ENCODE data around the gene RLF.

GRCh38 chr1:40141878-40142535 lies 19.2 kb upstream of the RLF start:
- TF ChIP-seq CTCF (IDR thresholded peaks at IDR 0.05) (no peak), POLR2A (IDR thresholded peaks at IDR 0.05) (no peak), POLR2AphosphoS5 (IDR thresholded peaks at IDR 0.05) (no peak)
